CD4-positive, alpha-beta T cell treated with Interleukin-4 for 1 hour (primary cell): ENCODE measurements around the gene ST8SIA4.
A peak's percentile ranks its signal among the peaks of the same experiment; 100 is the strongest.

Source experiments
- DNase-seq, 2 donors: peaks; one replicate each; pipeline ENCODE4 v3.0.0-alpha.2; 2020 to 2022

The ST8SIA4 gene

GRCh38 chr5:100779669-100780375 lies 123.3 kb downstream of the ST8SIA4 start:
- peak; percentile 23 to 63 for DNase-seq

GRCh38 chr5:100777680-100778300 lies 125.3 kb downstream of the ST8SIA4 start:
- DNase-seq: peak; percentile 28 to 62

GRCh38 chr5:100775533-100775855 lies 127.6 kb downstream of the ST8SIA4 start:
- DNase-seq: no peak

GRCh38 chr5:100772548-100772947 lies 130.5 kb downstream of the ST8SIA4 start:
- no peak for DNase-seq

GRCh38 chr5:100772006-100772405 lies 131.1 kb downstream of the ST8SIA4 start:
- DNase-seq: no peak

- DNase-seq: no peak
Observed at GRCh38 chr5:100771181-100771580, 131.9 kb downstream of the ST8SIA4 start.

- DNase-seq: no peak
Observed at GRCh38 chr5:100768221-100768620, 134.9 kb downstream of the ST8SIA4 start.

GRCh38 chr5:100762995-100763394 lies 140.1 kb downstream of the ST8SIA4 start:
- DNase-seq: no peak

GRCh38 chr5:100762108-100762507 lies 141.0 kb downstream of the ST8SIA4 start:
- no peak for DNase-seq

- DNase-seq: no peak
Observed at GRCh38 chr5:100761192-100761591, 141.9 kb downstream of the ST8SIA4 start.

GRCh38 chr5:100760688-100761087 lies 142.4 kb downstream of the ST8SIA4 start:
- DNase-seq: no peak

- DNase-seq: no peak
Observed at GRCh38 chr5:100758780-100759179, 144.3 kb downstream of the ST8SIA4 start.

- no peak for DNase-seq
Observed at GRCh38 chr5:100758306-100758705, 144.8 kb downstream of the ST8SIA4 start.

GRCh38 chr5:100757618-100758017 lies 145.5 kb downstream of the ST8SIA4 start:
- no peak for DNase-seq
